HFFc6 (cell line): ENCODE data around the gene RNPEPL1. TPM values are rescaled to one million over a fixed set of nuclear protein-coding genes. Genes with fewer than 3 reads are reported as not detected.
"Not testable (repeated sequence)": the region's sequence is repeated elsewhere in the genome, so short reads cannot be mapped to it uniquely, and the experiment has no call there.

ENCODE experiments used
- DNase-seq: peaks from one replicate; pipeline ENCODE4 v3.0.0-alpha.2; 2018
- H3K27ac Mint-ChIP-seq: 2 replicates; pipeline ENCODE4 v1.8.0; 2020; ENCODE audit warnings: mild to moderate bottlenecking, mixed read lengths
- H3K27me3 Mint-ChIP-seq: 2 replicates; pipeline ENCODE4 v1.8.0; 2021; ENCODE audit warnings: mild to moderate bottlenecking, moderate library complexity, mixed read lengths; ENCODE audit not compliant: insufficient read depth
- H3K36me3 Mint-ChIP-seq: 2 replicates; pipeline ENCODE4 v1.8.0; 2021; ENCODE audit warnings: low read depth, mixed read lengths
- H3K4me1 Mint-ChIP-seq: 2 replicates; pipeline ENCODE4 v1.8.0; 2020; ENCODE audit warnings: low read depth, mixed read lengths
- H3K4me3 Mint-ChIP-seq: 2 replicates; pipeline ENCODE4 v1.8.0; 2020; ENCODE audit warnings: mild to moderate bottlenecking, moderate library complexity, mixed read lengths
- H3K9me3 Mint-ChIP-seq: 2 replicates; pipeline ENCODE4 v1.8.0; 2020; ENCODE audit warnings: mild to moderate bottlenecking, mixed read lengths
- total RNA-seq, 6 experiments: library from RNA; stranded (reverse); fragmentation: NEBNext Ultra II Directional; extraction: Animal tissue kit (Norgen Biotek cat#: 25700); gene quantifications; 2 replicates in 1 of 6; 3 replicates in 5 of 6; pipeline ENCODE4 v1.2.3, GENCODE V29; 2021
- TF ChIP-seq, protein P1 (sequence below): fragments of 200-600 bp; sonication (generic); IDR thresholded peaks from 2 replicates; pipeline ENCODE4 v1.5.0; 2021; ENCODE audit warnings: antibody characterized with exemption, mild to moderate bottlenecking

Gene RNPEPL1
- total RNA-seq, 6 experiments from 2014 or later, result 36.9 to 48.5 (median 43.3) TPM

DNA sequence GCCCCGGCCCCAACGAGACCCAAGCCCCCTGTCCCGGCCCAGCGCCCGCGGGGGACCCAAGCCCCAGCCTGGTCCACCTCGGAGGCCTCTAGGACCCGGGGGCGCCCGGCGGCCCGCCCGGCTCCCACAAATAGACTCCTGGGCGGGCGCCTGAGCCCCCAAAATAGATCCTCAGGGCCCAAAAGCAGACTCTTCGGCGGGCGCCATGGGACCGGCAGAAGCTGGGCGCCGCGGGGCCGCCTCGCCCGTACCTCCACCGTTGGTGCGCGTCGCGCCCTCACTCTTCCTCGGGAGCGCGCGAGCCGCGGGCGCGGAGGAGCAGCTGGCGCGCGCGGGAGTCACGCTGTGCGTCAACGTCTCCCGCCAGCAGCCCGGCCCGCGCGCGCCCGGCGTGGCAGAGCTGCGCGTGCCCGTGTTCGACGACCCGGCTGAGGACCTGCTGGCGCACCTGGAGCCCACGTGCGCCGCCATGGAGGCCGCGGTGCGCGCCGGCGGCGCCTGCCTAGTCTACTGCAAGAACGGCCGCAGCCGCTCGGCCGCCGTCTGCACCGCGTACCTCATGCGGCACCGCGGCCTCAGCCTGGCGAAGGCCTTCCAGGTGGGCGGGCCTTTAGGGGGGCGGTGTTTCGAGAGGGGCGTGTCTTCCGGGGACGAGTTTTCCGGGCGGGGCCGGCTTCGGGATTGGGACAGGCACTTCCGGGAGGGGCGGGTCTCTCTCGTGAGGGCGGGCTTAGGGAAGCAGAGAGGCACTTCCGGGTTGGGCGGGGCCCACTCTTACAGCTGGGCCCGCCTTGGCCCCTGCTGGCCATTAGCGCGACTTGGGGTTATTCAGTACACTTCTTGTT lies 7.6 kb upstream of the RNPEPL1 start:
- peaks cover 11% of the 10 kb centered on the region for H3K36me3 Mint-ChIP-seq
- H3K4me1 Mint-ChIP-seq, result peaks cover 60% of the 10 kb centered on the region
- H3K27ac Mint-ChIP-seq, result peak overlapping the region; percentile 97
- TF ChIP-seq, protein P1, sequence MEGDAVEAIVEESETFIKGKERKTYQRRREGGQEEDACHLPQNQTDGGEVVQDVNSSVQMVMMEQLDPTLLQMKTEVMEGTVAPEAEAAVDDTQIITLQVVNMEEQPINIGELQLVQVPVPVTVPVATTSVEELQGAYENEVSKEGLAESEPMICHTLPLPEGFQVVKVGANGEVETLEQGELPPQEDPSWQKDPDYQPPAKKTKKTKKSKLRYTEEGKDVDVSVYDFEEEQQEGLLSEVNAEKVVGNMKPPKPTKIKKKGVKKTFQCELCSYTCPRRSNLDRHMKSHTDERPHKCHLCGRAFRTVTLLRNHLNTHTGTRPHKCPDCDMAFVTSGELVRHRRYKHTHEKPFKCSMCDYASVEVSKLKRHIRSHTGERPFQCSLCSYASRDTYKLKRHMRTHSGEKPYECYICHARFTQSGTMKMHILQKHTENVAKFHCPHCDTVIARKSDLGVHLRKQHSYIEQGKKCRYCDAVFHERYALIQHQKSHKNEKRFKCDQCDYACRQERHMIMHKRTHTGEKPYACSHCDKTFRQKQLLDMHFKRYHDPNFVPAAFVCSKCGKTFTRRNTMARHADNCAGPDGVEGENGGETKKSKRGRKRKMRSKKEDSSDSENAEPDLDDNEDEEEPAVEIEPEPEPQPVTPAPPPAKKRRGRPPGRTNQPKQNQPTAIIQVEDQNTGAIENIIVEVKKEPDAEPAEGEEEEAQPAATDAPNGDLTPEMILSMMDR, result peak; percentile 56; the same call in 1 of the 2 replicates
- no peaks in the 10 kb centered on the region for H3K27me3 Mint-ChIP-seq
- H3K4me3 Mint-ChIP-seq, result peak overlapping the region; percentile 93
- peak; percentile 97 for DNase-seq
- no peaks in the 10 kb centered on the region for H3K9me3 Mint-ChIP-seq

- Mint-ChIP-seq H3K36me3 (peaks cover 11% of the 10 kb centered on the region), H3K27ac (peak overlapping the region; percentile 97), H3K4me1 (peaks cover 66% of the 10 kb centered on the region), H3K4me3 (peak overlapping the region; percentile 93), H3K27me3 (no peaks in the 10 kb centered on the region), H3K9me3 (no peaks in the 10 kb centered on the region)
- DNase-seq, result peak; percentile 84
- TF ChIP-seq, protein P1, result no peak; the same call in 1 of the 2 replicates
Observed at GRCh38 chr2:240561325-240561971, 6.8 kb upstream of the RNPEPL1 start.

DNA sequence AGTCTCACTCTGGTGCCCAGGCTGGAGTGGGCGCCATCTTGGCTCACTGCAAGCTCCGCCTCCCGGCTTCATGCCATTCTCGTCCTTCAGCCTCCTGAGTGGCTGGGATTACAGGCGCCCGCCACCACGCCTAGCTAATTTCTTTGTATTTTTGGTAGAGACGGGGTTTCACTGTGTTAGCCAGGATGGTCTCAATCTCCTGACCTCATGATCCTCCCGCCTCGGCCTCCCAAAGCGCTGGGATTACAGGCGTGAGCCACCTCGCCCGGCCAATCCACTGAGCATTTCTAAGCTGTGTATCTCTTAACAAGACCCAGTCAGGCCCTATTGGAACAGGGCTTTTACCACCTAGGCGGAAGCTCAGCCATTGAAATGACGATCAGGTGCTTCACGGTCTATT lies 5.1 kb upstream of the RNPEPL1 start:
- not testable (repeated sequence) for DNase-seq, H3K4me3 Mint-ChIP-seq, H3K9me3 Mint-ChIP-seq, H3K27me3 Mint-ChIP-seq
- Mint-ChIP-seq H3K4me1 (peaks cover 74% of the 10 kb centered on the region), H3K27ac (peak overlapping the region; percentile 58; the same call in 1 of the 2 replicates), H3K36me3 (peaks cover 11% of the 10 kb centered on the region)

GRCh38 chr2:240563951-240564560 lies 4.2 kb upstream of the RNPEPL1 start:
- Mint-ChIP-seq H3K27ac (no peak overlapping the region), H3K4me3 (no peak overlapping the region), H3K9me3 (no peaks in the 10 kb centered on the region), H3K27me3 (peaks cover 2% of the 10 kb centered on the region; the same call in 1 of the 2 replicates), H3K4me1 (peaks cover 66% of the 10 kb centered on the region), H3K36me3 (peaks cover 11% of the 10 kb centered on the region)
- TF ChIP-seq, protein P1, result no peak
- DNase-seq, result no peak

- DNase-seq, result peak; percentile 14
- Mint-ChIP-seq H3K4me3 (no peak overlapping the region), H3K27ac (no peak overlapping the region), H3K27me3 (peaks cover 2% of the 10 kb centered on the region; the same call in 1 of the 2 replicates), H3K9me3 (no peaks in the 10 kb centered on the region), H3K4me1 (peaks cover 64% of the 10 kb centered on the region), H3K36me3 (peaks cover 6% of the 10 kb centered on the region)
- TF ChIP-seq, protein P1, result peak; percentile 28; the same call in 1 of the 2 replicates
Observed at GRCh38 chr2:240564561-240565332, 3.5 kb upstream of the RNPEPL1 start.
